MM.1S (cell line): ENCODE measurements around the gene RSPH10B.
"Not testable (repeated sequence)": the region's sequence is repeated elsewhere in the genome, so short reads cannot be mapped to it uniquely, and the experiment has no call there.

Experiments
- DNase-seq: peaks from one replicate; pipeline ENCODE4 v3.0.0-alpha.2; 2015
- H2AFZ ChIP-seq: fragments of 300-600 bp; sonication (generic); 2 replicates; pipeline ENCODE4 v1.6.0; 2016; ENCODE audit warnings: antibody characterized with exemption, low read length
- H3F3A ChIP-seq: fragments of 300-600 bp; sonication (generic); 2 replicates; pipeline ENCODE4 v1.6.1; 2016; ENCODE audit warnings: mild to moderate bottlenecking, antibody characterized with exemption, low read length, moderate library complexity, mixed read lengths; ENCODE audit not compliant: insufficient read depth
- H3K27ac ChIP-seq: fragments of 300-600 bp; sonication (generic); 2 replicates; pipeline ENCODE4 v1.5.1; 2016; ENCODE audit warnings: mild to moderate bottlenecking, low read length
- H3K27me3 ChIP-seq: fragments of 300-600 bp; sonication (generic); replicated peaks from 2 replicates; pipeline ENCODE4 v1.6.0; 2016; ENCODE audit warnings: low read length; ENCODE audit not compliant: insufficient read depth
- H3K36me3 ChIP-seq: fragments of 300-600 bp; sonication (generic); replicated peaks from 2 replicates; pipeline ENCODE4 v1.6.1; 2016; ENCODE audit warnings: mild to moderate bottlenecking, low read length, mixed read lengths; ENCODE audit not compliant: insufficient read depth
- H3K4me1 ChIP-seq: fragments of 300-600 bp; sonication (generic); 2 replicates; pipeline ENCODE4 v1.6.1; 2016; ENCODE audit warnings: low read length, mixed read lengths
- H3K4me2 ChIP-seq: fragments of 300-600 bp; sonication (generic); 2 replicates; pipeline ENCODE4 v1.6.0; 2016; ENCODE audit warnings: low read depth, low read length
- H3K4me3 ChIP-seq: fragments of 300-600 bp; sonication (generic); 2 replicates; pipeline ENCODE4 v1.5.1; 2016; ENCODE audit warnings: low read length, mixed read lengths
- H3K79me2 ChIP-seq: fragments of 300-600 bp; sonication (generic); 2 replicates; pipeline ENCODE4 v1.6.1; 2016; ENCODE audit warnings: mixed run types, low read length, mixed read lengths
- H3K9ac ChIP-seq: fragments of 300-600 bp; sonication (generic); 2 replicates; pipeline ENCODE4 v1.6.1; 2016; ENCODE audit warnings: low read length, mixed read lengths
- H3K9me2 ChIP-seq: fragments of 300-600 bp; sonication (generic); replicated peaks from 2 replicates; pipeline ENCODE4 v1.6.1; 2016; ENCODE audit warnings: mild to moderate bottlenecking, low read length, mixed read lengths; ENCODE audit not compliant: insufficient read depth
- H3K9me3 ChIP-seq: fragments of 300-600 bp; sonication (generic); replicated peaks from 2 replicates; pipeline ENCODE4 v1.6.1; 2016; ENCODE audit warnings: mild to moderate bottlenecking, low read length, mixed read lengths; ENCODE audit not compliant: insufficient read depth
- H4K20me1 ChIP-seq: fragments of 300-600 bp; sonication (generic); 2 replicates; pipeline ENCODE4 v1.6.1; 2016; ENCODE audit warnings: mild to moderate bottlenecking, low read length, moderate library complexity, mixed read lengths; ENCODE audit not compliant: insufficient read depth
- CTCF ChIP-seq: fragments of 300-600 bp; sonication (generic); IDR thresholded peaks from 2 replicates; pipeline ENCODE4 v1.5.1; 2016; ENCODE audit warnings: antibody characterized with exemption, low read length, mixed read lengths
- EZH2 ChIP-seq: fragments of 300-600 bp; sonication (generic); optimal IDR thresholded peaks from 2 replicates; pipeline ENCODE3; 2017; ENCODE audit warnings: low read depth, mild to moderate bottlenecking, antibody characterized with exemption, low read length, mixed read lengths
- EZH2phosphoT487 ChIP-seq: fragments of 300-600 bp; sonication (generic); IDR thresholded peaks from 2 replicates; pipeline ENCODE4 v1.6.1; 2018; ENCODE audit warnings: antibody characterized with exemption, low read length

RSPH10B gene

GRCh38 chr7:5904726-5905125 lies 65.8 kb downstream of the RSPH10B start:
- not testable (repeated sequence) for H3K4me3 ChIP-seq, H3K79me2 ChIP-seq, H3K4me1 ChIP-seq, H3K9ac ChIP-seq, H3K36me3 ChIP-seq, H2AFZ ChIP-seq, H3K27ac ChIP-seq, H3K4me2 ChIP-seq, H3K27me3 ChIP-seq, H3K9me3 ChIP-seq, H3F3A ChIP-seq, H4K20me1 ChIP-seq, H3K9me2 ChIP-seq, DNase-seq

GRCh38 chr7:5903002-5903401 lies 67.5 kb downstream of the RSPH10B start:
- not testable (repeated sequence) for H3K9me3 ChIP-seq, H3F3A ChIP-seq, H3K36me3 ChIP-seq, H3K27ac ChIP-seq, H2AFZ ChIP-seq, H3K27me3 ChIP-seq, H3K9ac ChIP-seq, H3K9me2 ChIP-seq, H3K4me3 ChIP-seq, H3K4me2 ChIP-seq, H3K4me1 ChIP-seq, H4K20me1 ChIP-seq, DNase-seq, H3K79me2 ChIP-seq

GRCh38 chr7:5898480-5899224 lies 71.8 kb downstream of the RSPH10B start, which contains the start of gene CCZ1:
Gene CCZ1, plus strand, starts transcription at chr7:5898733. Its CDS starts 67 bp downstream, at chr7:5898800.
- H3K9me2 ChIP-seq, H3K27me3 ChIP-seq, H4K20me1 ChIP-seq, H3F3A ChIP-seq, H3K79me2 ChIP-seq, H3K4me1 ChIP-seq, H3K9me3 ChIP-seq, H3K36me3 ChIP-seq, H3K27ac ChIP-seq: not testable (repeated sequence)
- TF ChIP-seq CTCF, result 0 out of 2 replicates have a peak, but pooled peaks have one; percentile 5
- peak within 1 kb of the TSS; percentile 45; the same call in 1 of the 2 replicates for H3K4me3 ChIP-seq
- H3K9ac ChIP-seq, result peak within 1 kb of the TSS; percentile 37; the same call in 1 of the 2 replicates
- H3K4me2 ChIP-seq, result peak within 1 kb of the TSS; percentile 18; the same call in 1 of the 2 replicates
- peak; percentile 40 for DNase-seq
- 0 out of 2 replicates have a peak within 1 kb of the TSS, but pooled peaks have one; percentile 35 for H2AFZ ChIP-seq

GRCh38 chr7:5897369-5897919 lies 73.0 kb downstream of the RSPH10B start:
- H3K27me3 ChIP-seq, H3F3A ChIP-seq, H3K4me3 ChIP-seq, H3K9ac ChIP-seq, H3K4me1 ChIP-seq, H2AFZ ChIP-seq, H3K9me3 ChIP-seq, H3K79me2 ChIP-seq, H3K36me3 ChIP-seq, DNase-seq, H3K27ac ChIP-seq, H3K9me2 ChIP-seq, H3K4me2 ChIP-seq, H4K20me1 ChIP-seq: not testable (repeated sequence)

- Histone ChIP-seq H3K79me2 (no peaks in the 10 kb centered on the region), H3K27me3 (no peaks in the 10 kb centered on the region), H4K20me1 (no peaks in the 10 kb centered on the region), H3K9ac (no peak overlapping the region), H3K4me3 (no peak overlapping the region), H3K9me3 (no peaks in the 10 kb centered on the region), H3K4me1 (no peaks in the 10 kb centered on the region), H3F3A (no peaks in the 10 kb centered on the region), H3K4me2 (no peak overlapping the region), H2AFZ (no peak overlapping the region), H3K9me2 (no peaks in the 10 kb centered on the region), H3K36me3 (no peaks in the 10 kb centered on the region), H3K27ac (no peak overlapping the region)
- no peak for DNase-seq
- TF ChIP-seq CTCF (no peak), EZH2 (no peak), EZH2phosphoT487 (no peak)
Observed at GRCh38 chr7:5892498-5892897, 78.0 kb downstream of the RSPH10B start.

- not testable (repeated sequence) for H3K27ac ChIP-seq, H2AFZ ChIP-seq, H3K27me3 ChIP-seq, DNase-seq, H3K9ac ChIP-seq, H3K79me2 ChIP-seq, H3K4me3 ChIP-seq, H3K36me3 ChIP-seq, H3K9me3 ChIP-seq, H3K9me2 ChIP-seq, H3K4me1 ChIP-seq, H4K20me1 ChIP-seq, H3F3A ChIP-seq, H3K4me2 ChIP-seq
Observed at GRCh38 chr7:5890244-5890643, 80.2 kb downstream of the RSPH10B start.
